Smooth muscle cell (in vitro differentiated cells): Measurements from ENCODE around the gene TBC1D5. TPM values are rescaled to one million over a fixed set of nuclear protein-coding genes. Genes with fewer than 3 reads are reported as not detected.
A peak's percentile ranks its signal among the peaks of the same experiment; 100 is the strongest.

Experiments used
- DNase-seq: peaks from one replicate; lab custom pipeline; 2025; ENCODE audit not compliant: unreplicated experiment; lab: John Stamatoyannopoulos, UW
- H2AFZ ChIP-seq: fragments of 200-600 bp; sonication (generic); 2 replicates; pipeline ENCODE4 v1.6.0; 2016; ENCODE audit warnings: antibody characterized with exemption, low read depth, mild to moderate bottlenecking
- H3F3A ChIP-seq: fragments of 200-600 bp; sonication (generic); 2 replicates; pipeline ENCODE4 v1.6.0; 2017; ENCODE audit warnings: antibody characterized with exemption, low read depth
- H3K27ac ChIP-seq: fragments of 200-600 bp; sonication (generic); 2 replicates; pipeline ENCODE4 v1.5.1; 2016; ENCODE audit warnings: low read depth, mild to moderate bottlenecking
- H3K27me3 ChIP-seq: fragments of 200-600 bp; sonication (generic); 2 replicates; pipeline ENCODE4 v1.6.1; 2016; ENCODE audit warnings: low read depth, mild to moderate bottlenecking
- H3K36me3 ChIP-seq: fragments of 200-600 bp; sonication (generic); 2 replicates; pipeline ENCODE4 v1.5.1; 2016; ENCODE audit warnings: low read depth
- H3K4me1 ChIP-seq: fragments of 200-600 bp; sonication (generic); 2 replicates; pipeline ENCODE4 v1.5.1; 2016; ENCODE audit warnings: low read depth
- H3K4me2 ChIP-seq: fragments of 200-600 bp; sonication (generic); 2 replicates; pipeline ENCODE4 v1.6.0; 2016; ENCODE audit warnings: mild to moderate bottlenecking
- H3K4me3 ChIP-seq: fragments of 200-600 bp; sonication (generic); 2 replicates; pipeline ENCODE4 v1.5.1; 2016; ENCODE audit warnings: mild to moderate bottlenecking
- H3K79me2 ChIP-seq: fragments of 200-600 bp; sonication (generic); 2 replicates; pipeline ENCODE4 v1.6.0; 2016; ENCODE audit warnings: low read depth, mild to moderate bottlenecking
- H3K9ac ChIP-seq: fragments of 200-600 bp; sonication (generic); 2 replicates; pipeline ENCODE4 v1.6.0; 2016; ENCODE audit warnings: low read depth
- H3K9me3 ChIP-seq: fragments of 200-600 bp; sonication (generic); replicated peaks from 2 replicates; pipeline ENCODE4 v1.5.1; 2016; ENCODE audit warnings: low read depth
- H4K20me1 ChIP-seq: fragments of 200-600 bp; sonication (generic); 2 replicates; pipeline ENCODE4 v1.6.0; 2016; ENCODE audit warnings: low read depth
- CTCF ChIP-seq: fragments of 200-600 bp; sonication (generic); IDR thresholded peaks from 2 replicates; pipeline ENCODE4 v1.5.1; 2017; ENCODE audit warnings: borderline replicate concordance, mild to moderate bottlenecking, antibody characterized with exemption; ENCODE audit not compliant: insufficient read depth, poor library complexity, severe bottlenecking
- WGBS: methylation state at CpG from one replicate; pipeline ENCODE4 v1.1.7; 2016; ENCODE audit warnings: low lambda C conversion rate; 5-methylcytosine and 5-hydroxymethylcytosine counted together
- polyA plus RNA-seq: library from polyadenylated mRNA; unstranded; fragments of >200 nt; fragmentation: Nextera tagmentation; extraction: Ambion mirVana; gene quantifications from 2 replicates; pipeline ENCODE4 v1.2.1, GENCODE V29; 2016
- total RNA-seq: library from RNA; depleted of rRNA; stranded (reverse); fragments of >200 nt; gene quantifications from 2 replicates; pipeline ENCODE4 v1.2.3, GENCODE V29; 2014

Gene TBC1D5
- total and polyA plus RNA-seq, 2 experiments from 2014 or later = 14.6 to 35.3 TPM

- no peak for DNase-seq
- Histone ChIP-seq H3K4me3 (no peak overlapping the region), H3K27ac (no peak overlapping the region), H3K36me3 (no peaks in the 10 kb centered on the region), H3F3A (peaks cover 9% of the 10 kb centered on the region), H4K20me1 (no peaks in the 10 kb centered on the region), H3K27me3 (no peaks in the 10 kb centered on the region), H3K79me2 (no peaks in the 10 kb centered on the region), H3K9ac (peak overlapping the region; percentile 33), H3K9me3 (no peaks in the 10 kb centered on the region), H3K4me1 (peaks cover 16% of the 10 kb centered on the region), H3K4me2 (no peak overlapping the region), H2AFZ (no peak overlapping the region)
- 71% methylated on average over 7 of the region's 7 CpGs for WGBS
- TF ChIP-seq CTCF = no peak
These were observed 562.8 kb downstream of the TBC1D5 start for GRCh38 chr3:17179381-17180205.

- DNase-seq = no peak
- no peaks in the 10 kb centered on the region for H3K36me3 ChIP-seq
- no peaks in the 10 kb centered on the region for H3K9me3 ChIP-seq
- no peaks in the 10 kb centered on the region for H3K27me3 ChIP-seq
- H3K27ac ChIP-seq = no peak overlapping the region
- 55% methylated on average over 1 of the region's 1 CpG for WGBS
- no peak overlapping the region for H3K4me3 ChIP-seq
- H3K9ac ChIP-seq = no peak overlapping the region
- H3K4me1 ChIP-seq = peaks cover 2% of the 10 kb centered on the region
- TF ChIP-seq CTCF = no peak
- no peaks in the 10 kb centered on the region for H3K79me2 ChIP-seq
- no peak overlapping the region for H2AFZ ChIP-seq
- H4K20me1 ChIP-seq = no peaks in the 10 kb centered on the region
- no peak overlapping the region for H3K4me2 ChIP-seq
- peaks cover 6% of the 10 kb centered on the region for H3F3A ChIP-seq
These were observed 565.7 kb downstream of the TBC1D5 start for GRCh38 chr3:17176757-17177156.

- H3K9ac ChIP-seq = no peak overlapping the region
- no peaks in the 10 kb centered on the region for H3K79me2 ChIP-seq
- no peak for TF ChIP-seq CTCF
- H3K27ac ChIP-seq = no peak overlapping the region
- H3K36me3 ChIP-seq = no peaks in the 10 kb centered on the region
- H4K20me1 ChIP-seq = no peaks in the 10 kb centered on the region
- H3K27me3 ChIP-seq = no peaks in the 10 kb centered on the region
- H3K9me3 ChIP-seq = no peaks in the 10 kb centered on the region
- WGBS = 57% methylated on average over 2 of the region's 2 CpGs
- no peak overlapping the region for H3K4me3 ChIP-seq
- DNase-seq = no peak
- peaks cover 6% of the 10 kb centered on the region for H3F3A ChIP-seq
- H3K4me1 ChIP-seq = no peaks in the 10 kb centered on the region
- H2AFZ ChIP-seq = no peak overlapping the region
- no peak overlapping the region for H3K4me2 ChIP-seq
These were observed 567.1 kb downstream of the TBC1D5 start for GRCh38 chr3:17175187-17175807.

GRCh38 chr3:17166369-17166768 lies 576.1 kb downstream of the TBC1D5 start:
- no peak overlapping the region for H3K9ac ChIP-seq
- H3F3A ChIP-seq = no peaks in the 10 kb centered on the region
- H4K20me1 ChIP-seq = no peaks in the 10 kb centered on the region
- H3K27ac ChIP-seq = no peak overlapping the region
- H3K27me3 ChIP-seq = no peaks in the 10 kb centered on the region
- 96% methylated on average over 7 of the region's 7 CpGs for WGBS
- no peaks in the 10 kb centered on the region for H3K9me3 ChIP-seq
- H3K4me2 ChIP-seq = no peak overlapping the region
- H3K4me1 ChIP-seq = no peaks in the 10 kb centered on the region
- no peak overlapping the region for H3K4me3 ChIP-seq
- no peak for TF ChIP-seq CTCF
- no peaks in the 10 kb centered on the region for H3K79me2 ChIP-seq
- no peak overlapping the region for H2AFZ ChIP-seq
- DNase-seq = no peak
- H3K36me3 ChIP-seq = no peaks in the 10 kb centered on the region
